ENCODE measurements around the gene MSL3. TPM values are rescaled to one million over a fixed set of nuclear protein-coding genes. Genes with fewer than 3 reads are reported as not detected.
A peak's percentile ranks its signal among the peaks of the same experiment; 100 is the strongest.

MSL3 gene
- polyA plus RNA-seq, 1 donor (not counting 4 experiments of a cell fraction or from before 2014, with no cell fraction given) = 30.7 TPM

DNA sequence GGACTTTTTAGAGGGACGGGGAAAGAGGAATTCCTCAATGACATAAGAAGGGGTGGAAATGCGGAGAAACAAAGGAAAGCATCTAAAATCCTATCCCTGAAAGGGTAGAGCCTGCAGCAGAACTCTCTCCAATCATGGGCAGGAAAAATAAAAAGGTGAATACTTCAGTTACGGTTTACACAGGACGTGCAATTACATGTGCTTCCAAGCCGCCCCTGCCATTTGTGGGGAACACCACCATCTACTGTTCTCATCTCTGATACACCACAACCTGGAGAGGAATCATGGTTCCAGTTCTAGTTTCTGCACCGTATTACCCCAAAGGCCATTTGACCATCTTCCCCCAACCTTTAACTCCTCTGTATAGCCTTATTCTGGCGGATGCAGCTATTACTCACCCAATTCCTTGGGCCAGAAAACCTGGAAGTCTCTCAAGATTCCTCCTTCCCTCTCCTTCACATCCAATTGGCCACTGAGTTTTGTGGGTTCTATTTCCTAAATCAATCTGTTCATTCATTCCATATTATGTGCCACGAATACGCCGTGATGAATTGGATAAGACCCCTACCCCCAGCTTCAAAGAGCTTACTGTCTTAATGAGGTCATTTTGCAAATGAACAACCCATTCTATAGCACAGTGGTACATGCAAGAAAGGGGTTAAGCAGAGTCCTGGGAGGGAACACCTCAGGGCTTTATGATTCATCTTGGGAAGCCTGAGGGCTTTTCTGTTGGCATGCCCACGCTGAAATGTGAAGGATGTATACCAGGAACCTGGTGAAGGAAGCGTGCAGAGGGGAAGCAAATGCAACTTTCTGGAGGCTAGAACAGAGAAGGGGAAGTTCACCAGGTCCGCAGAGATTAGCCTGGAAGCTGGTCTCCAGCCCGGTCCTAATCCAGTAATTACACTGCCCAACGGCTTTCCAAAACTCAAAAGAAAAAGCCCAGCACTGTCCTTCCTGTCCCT, 1.4 kb upstream of the MSL3 start:
- Histone ChIP-seq H3K4me1 (ENCODE audit: control insufficient read depth, extremely low read depth, insufficient read depth, low read length) (peaks cover 5% of the 10 kb centered on the region), H3K9me3 (ENCODE audit: control insufficient read depth, low read depth, low read length) (no peaks in the 10 kb centered on the region), H3K9me1 (ENCODE audit: control insufficient read depth, extremely low read depth, insufficient read depth, low read length) (no peaks in the 10 kb centered on the region), H3K79me2 (ENCODE audit: control insufficient read depth, insufficient read depth, low read length) (no peaks in the 10 kb centered on the region), H2AFZ (ENCODE audit: control insufficient read depth, low read length) (no peak overlapping the region), H3K27ac (ENCODE audit: control insufficient read depth, insufficient read depth, low read length) (no peak overlapping the region), H3K9ac (ENCODE audit: control insufficient read depth, extremely low read depth, insufficient read depth, low read length) (no peak overlapping the region), H4K20me1 (ENCODE audit: control insufficient read depth, extremely low read depth, insufficient read depth, low read length) (no peaks in the 10 kb centered on the region), H3K4me2 (ENCODE audit: control insufficient read depth, extremely low read depth, insufficient read depth, low read depth, low read length) (peak overlapping the region; percentile 63), H3K27me3 (ENCODE audit: control insufficient read depth, extremely low read depth, insufficient read depth, low read length) (no peaks in the 10 kb centered on the region), H3K4me3 (ENCODE audit: control insufficient read depth in 2 of 3, extremely low read depth in 1 of 3, insufficient read depth in 2 of 3, low read depth in 1 of 3, low read length in 3 of 3) (no peak overlapping the region), H3K36me3 (ENCODE audit: control insufficient read depth in 2 of 2, extremely low read depth in 1 of 2, insufficient read depth in 2 of 2, low read length in 2 of 2) (no peaks in the 10 kb centered on the region)
- peak; percentile 23 for FAIRE-seq
- DNase-seq (ENCODE audit: low read depth, low spot score) = no peak
- TF ChIP-seq, protein P1, sequence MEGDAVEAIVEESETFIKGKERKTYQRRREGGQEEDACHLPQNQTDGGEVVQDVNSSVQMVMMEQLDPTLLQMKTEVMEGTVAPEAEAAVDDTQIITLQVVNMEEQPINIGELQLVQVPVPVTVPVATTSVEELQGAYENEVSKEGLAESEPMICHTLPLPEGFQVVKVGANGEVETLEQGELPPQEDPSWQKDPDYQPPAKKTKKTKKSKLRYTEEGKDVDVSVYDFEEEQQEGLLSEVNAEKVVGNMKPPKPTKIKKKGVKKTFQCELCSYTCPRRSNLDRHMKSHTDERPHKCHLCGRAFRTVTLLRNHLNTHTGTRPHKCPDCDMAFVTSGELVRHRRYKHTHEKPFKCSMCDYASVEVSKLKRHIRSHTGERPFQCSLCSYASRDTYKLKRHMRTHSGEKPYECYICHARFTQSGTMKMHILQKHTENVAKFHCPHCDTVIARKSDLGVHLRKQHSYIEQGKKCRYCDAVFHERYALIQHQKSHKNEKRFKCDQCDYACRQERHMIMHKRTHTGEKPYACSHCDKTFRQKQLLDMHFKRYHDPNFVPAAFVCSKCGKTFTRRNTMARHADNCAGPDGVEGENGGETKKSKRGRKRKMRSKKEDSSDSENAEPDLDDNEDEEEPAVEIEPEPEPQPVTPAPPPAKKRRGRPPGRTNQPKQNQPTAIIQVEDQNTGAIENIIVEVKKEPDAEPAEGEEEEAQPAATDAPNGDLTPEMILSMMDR (optimal IDR thresholded peaks at IDR 0.05 in 1 of 3, IDR thresholded peaks at IDR 0.05 in 1 of 3, conservative IDR thresholded peaks at IDR 0.05 in 1 of 3; ENCODE audit: extremely low read depth in 1 of 3, insufficient read depth in 2 of 3, low read length in 3 of 3) = peak in 2 of 3 experiments; percentile 10 to 40
- no peak for TF ChIP-seq EZH2 (IDR thresholded peaks at IDR 0.05; ENCODE audit: low read length)
- dilution Hi-C loops (cut with MboI; ENCODE audit: extremely low pct_ligation_motif_present, low sequenced_read_pairs) = no loop called here

DNA sequence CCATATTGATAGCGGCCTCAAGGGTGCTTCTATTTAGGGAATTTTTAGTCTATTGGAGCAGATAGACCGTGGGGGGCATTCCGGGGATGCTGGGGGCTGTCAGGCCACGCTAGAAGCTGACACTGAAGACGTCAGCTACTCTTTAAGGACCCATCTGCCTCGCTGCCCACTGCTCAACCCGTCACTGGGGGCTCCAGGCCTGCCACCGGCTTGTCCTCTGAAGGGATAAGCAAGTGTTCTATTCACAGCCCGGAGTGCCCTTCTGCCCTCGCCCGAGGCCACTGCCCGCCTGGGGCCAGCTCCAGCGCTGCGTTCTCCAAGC, 679 bp upstream of the MSL3 start:
- H3K27ac ChIP-seq (ENCODE audit: control insufficient read depth, insufficient read depth, low read length) = no peak overlapping the region
- H3K79me2 ChIP-seq (ENCODE audit: control insufficient read depth, insufficient read depth, low read length) = no peaks in the 10 kb centered on the region
- H3K4me2 ChIP-seq (ENCODE audit: control insufficient read depth, extremely low read depth, insufficient read depth, low read depth, low read length) = peak overlapping the region; percentile 63
- H3K9me1 ChIP-seq (ENCODE audit: control insufficient read depth, extremely low read depth, insufficient read depth, low read length) = no peaks in the 10 kb centered on the region
- H3K4me1 ChIP-seq (ENCODE audit: control insufficient read depth, extremely low read depth, insufficient read depth, low read length) = peaks cover 5% of the 10 kb centered on the region
- FAIRE-seq (no peak), DNase-seq (ENCODE audit: low read depth, low spot score) (no peak)
- no peaks in the 10 kb centered on the region for H3K27me3 ChIP-seq (ENCODE audit: control insufficient read depth, extremely low read depth, insufficient read depth, low read length)
- H3K9ac ChIP-seq (ENCODE audit: control insufficient read depth, extremely low read depth, insufficient read depth, low read length) = peak overlapping the region; percentile 60
- H4K20me1 ChIP-seq (ENCODE audit: control insufficient read depth, extremely low read depth, insufficient read depth, low read length) = no peaks in the 10 kb centered on the region
- H2AFZ ChIP-seq (ENCODE audit: control insufficient read depth, low read length) = peak overlapping the region; percentile 41
- H3K4me3 ChIP-seq (ENCODE audit: control insufficient read depth in 2 of 3, extremely low read depth in 1 of 3, insufficient read depth in 2 of 3, low read depth in 1 of 3, low read length in 3 of 3) = peak overlapping the region; percentile 38 to 44 (median 43)
- H3K36me3 ChIP-seq (ENCODE audit: control insufficient read depth in 2 of 2, extremely low read depth in 1 of 2, insufficient read depth in 2 of 2, low read length in 2 of 2) = no peaks in the 10 kb centered on the region
- TF ChIP-seq EZH2 (IDR thresholded peaks at IDR 0.05; ENCODE audit: low read length) = no peak
- TF ChIP-seq, protein P1 (optimal IDR thresholded peaks at IDR 0.05 in 1 of 3, IDR thresholded peaks at IDR 0.05 in 1 of 3, conservative IDR thresholded peaks at IDR 0.05 in 1 of 3; ENCODE audit: extremely low read depth in 1 of 3, insufficient read depth in 2 of 3, low read length in 3 of 3) = no peak
- H3K9me3 ChIP-seq (ENCODE audit: control insufficient read depth, low read depth, low read length) = no peaks in the 10 kb centered on the region
- dilution Hi-C loops (cut with MboI; ENCODE audit: extremely low pct_ligation_motif_present, low sequenced_read_pairs) = no loop called here

Data from keratinocyte (primary cell).